Left lung (tissue), 14 donors: ENCODE data around the gene RBFA. TPM values are rescaled to one million over a fixed set of nuclear protein-coding genes. Genes with fewer than 3 reads are reported as not detected.
A peak's percentile ranks its signal among the peaks of the same experiment; 100 is the strongest.

ENCODE experiments used
- ATAC-seq: fragments of 200-7000 bp; cut with Tn5 transposase; one replicate; pipeline ENCODE4 v1.9.1; 2020; ENCODE audit warnings: moderate library complexity
- DNase-seq, 4 donors: peaks; one replicate each; pipeline ENCODE4 v3.0.0-alpha.2; 2013 to 2020
- H3K27ac ChIP-seq, 2 donors: fragments of 200-600 bp; sonication (generic) in 1 of 2; one replicate each; pipeline versions ENCODE4 v1.5.0 to v1.8.0; 2020 to 2021
- H3K27me3 ChIP-seq, 2 donors: fragments of 200-600 bp; sonication (generic) in 1 of 2; one replicate each; pipeline versions ENCODE4 v1.5.0 to v1.8.0; 2020 to 2021
- H3K36me3 ChIP-seq, 2 donors: fragments of 200-600 bp; sonication (generic) in 1 of 2; one replicate each; pipeline versions ENCODE4 v1.5.0 to v1.8.0; 2020 to 2021
- H3K4me1 ChIP-seq, 2 donors: fragments of 200-600 bp; one replicate each; pipeline ENCODE4 v1.8.0; 2021
- H3K4me3 ChIP-seq, 2 donors: fragments of 200-600 bp; sonication (generic) in 1 of 2; one replicate each; pipeline versions ENCODE4 v1.5.0 to v1.8.0; 2020 to 2021; ENCODE audit warnings: mild to moderate bottlenecking in 1 of 2
- H3K9me3 ChIP-seq, 2 donors: fragments of 200-600 bp; sonication (generic) in 1 of 2; one replicate each; pipeline versions ENCODE4 v1.5.0 to v1.8.0; 2020 to 2021
- CTCF ChIP-seq, 2 donors: fragments of 200-600 bp; sonication (generic) in 1 of 2; IDR thresholded peaks; one replicate each; pipeline versions ENCODE4 v1.5.0 to v1.8.0; 2021; ENCODE audit warnings: antibody characterized with exemption in 2 of 2
- intact Hi-C, 2 donors: fragments of 100-400 bp; cut with DNase I; formaldehyde crosslinking; loops; one replicate each; pipeline versions ENCODE4 v1.11.2 to v1.14.2; 2022
- long read RNA-seq, 12 donors: library from polyadenylated mRNA in 2 of 12; unstranded in 2 of 12; transcript quantifications; one replicate each; pipeline ENCODE4 v2.0.0 and lab custom pipeline, GENCODE V29; 2019 to 2026
- polyA plus RNA-seq, 6 donors: library from polyadenylated mRNA; unstranded; fragments of 120-200 nt; gene quantifications; one replicate each; pipeline ENCODE4 v1.2.1, GENCODE V29; 2013; ENCODE audit not compliant: insufficient read length in 6 of 6
- total RNA-seq, 2 donors: library from RNA; stranded (reverse); fragmentation: NEBNext Ultra II Directional; extraction: Animal tissue kit (Norgen Biotek cat#: 25700); gene quantifications; one replicate each; pipeline ENCODE4 v1.2.1, GENCODE V29; 2021
- donor health status: DM: no; HTN: yes; CAD: no.
- donor health status: DM: no; HTN: no; CAD: no.

Gene RBFA
- total RNA-seq = 10 to 100 TPM; 18.7 to 25.1 TPM
- 10 to 100 TPM; 38.1 to 47.4 (median 40.9) TPM for polyA plus RNA-seq
- long read RNA-seq, donor 1, transcript RBFA-204 (1 exons, 1,587 nt) = minor isoform, 6 of 24 reads
- long read RNA-seq, donor 1, transcript RBFA-202 (7 exons, 1,407 nt) = major isoform, 14 of 24 reads
- long read RNA-seq, donor 1, partial matches to known transcripts = 0 of 24 reads
- long read RNA-seq, donor 1, other reads (novel, unspliced or antisense) = 0 of 24 reads
- long read RNA-seq, donor 2, transcript RBFA-202 (7 exons, 1,407 nt) = minor isoform, 12 of 29 reads
- long read RNA-seq, donor 2, transcript RBFA-204 (1 exons, 1,587 nt) = major isoform, 14 of 29 reads
- long read RNA-seq, donor 2, partial matches to known transcripts = 0 of 29 reads
- long read RNA-seq, donor 2, other reads (novel, unspliced or antisense) = 0 of 29 reads
- long read RNA-seq, donor 3, transcript RBFA-202 (7 exons, 1,407 nt) = major isoform, 9 of 12 reads
- long read RNA-seq, donor 3, partial matches to known transcripts = 0 of 12 reads
- long read RNA-seq, donor 3, other reads (novel, unspliced or antisense) = 0 of 12 reads
- long read RNA-seq, donor 4, transcript RBFA-202 (7 exons, 1,407 nt) = major isoform, 25 of 30 reads
- long read RNA-seq, donor 4, partial matches to known transcripts = 0 of 30 reads
- long read RNA-seq, donor 4, other reads (novel, unspliced or antisense) = 3 of 30 reads
- long read RNA-seq, donor 5, transcript RBFA-202 (7 exons, 1,407 nt) = major isoform, 10 of 21 reads
- long read RNA-seq, donor 5, partial matches to known transcripts = 6 of 21 reads
- long read RNA-seq, donor 5, other reads (novel, unspliced or antisense) = 0 of 21 reads
- long read RNA-seq, donor 6, transcript RBFA-202 (7 exons, 1,407 nt) = major isoform, 9 of 22 reads
- long read RNA-seq, donor 6, transcript RBFA-204 (1 exons, 1,587 nt) = minor isoform, 6 of 22 reads
- long read RNA-seq, donor 6, partial matches to known transcripts = 7 of 22 reads
- long read RNA-seq, donor 6, other reads (novel, unspliced or antisense) = 0 of 22 reads
- long read RNA-seq, donor 7, partial matches to known transcripts = 0 of 9 reads
- long read RNA-seq, donor 7, other reads (novel, unspliced or antisense) = 0 of 9 reads
- long read RNA-seq, donor 8, transcript RBFA-202 (7 exons, 1,407 nt) = major isoform, 10 of 21 reads
- long read RNA-seq, donor 8, transcript RBFA-204 (1 exons, 1,587 nt) = minor isoform, 8 of 21 reads
- long read RNA-seq, donor 8, partial matches to known transcripts = 0 of 21 reads
- long read RNA-seq, donor 8, other reads (novel, unspliced or antisense) = 0 of 21 reads
- long read RNA-seq, donor 9 = 0 reads
- long read RNA-seq, donor 10, transcript RBFA-202 (7 exons, 1,407 nt) = major isoform, 47 of 48 reads
- long read RNA-seq, donor 10, partial matches to known transcripts = 0 of 48 reads
- long read RNA-seq, donor 10, other reads (novel, unspliced or antisense) = 0 of 48 reads
- long read RNA-seq, donor 11 = 0 reads
- long read RNA-seq, donor 12, transcript RBFA-202 (7 exons, 1,407 nt) = major isoform, 11 of 14 reads
- long read RNA-seq, donor 12, partial matches to known transcripts = 0 of 14 reads
- long read RNA-seq, donor 12, other reads (novel, unspliced or antisense) = 0 of 14 reads

DNA sequence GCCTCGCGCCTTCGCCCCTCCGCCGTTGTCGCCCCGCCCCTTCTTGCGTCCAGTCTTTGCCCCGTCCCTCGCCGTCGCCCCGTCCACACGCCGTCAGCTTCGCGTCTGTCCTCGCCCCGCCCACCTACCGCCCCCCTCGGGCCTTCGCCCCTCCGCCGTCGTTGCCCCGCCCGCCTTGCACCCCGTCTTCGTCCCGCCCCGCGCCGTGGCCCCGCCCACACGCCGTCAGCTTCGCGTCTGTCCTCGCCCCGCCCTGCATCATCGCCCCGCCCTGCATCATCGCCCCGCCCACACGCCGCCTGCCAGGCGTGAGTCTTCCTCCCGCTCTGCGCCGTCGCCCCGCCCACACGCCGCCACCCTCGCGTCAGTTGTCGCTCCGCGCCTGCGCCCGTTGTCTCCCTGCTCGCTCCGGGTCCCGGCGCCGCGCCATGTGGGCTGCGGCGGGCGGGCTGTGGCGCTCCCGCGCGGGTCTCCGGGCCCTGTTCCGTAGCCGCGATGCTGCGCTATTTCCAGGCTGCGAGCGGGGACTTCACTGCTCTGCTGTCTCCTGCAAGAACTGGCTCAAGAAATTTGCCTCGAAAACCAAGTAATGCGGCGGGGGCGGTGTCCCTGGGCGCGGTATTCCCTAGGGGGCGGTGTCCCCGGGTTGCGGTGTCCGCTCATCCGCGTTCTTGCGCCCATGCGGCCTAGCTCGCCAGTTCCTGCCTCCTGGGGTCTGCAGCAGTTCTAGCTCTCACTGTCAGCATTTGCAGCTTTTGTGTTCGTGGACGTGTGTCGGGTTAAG is at the start of gene RBFA:
Gene RBFA (plus strand): TSS at position 367 of the 784 bp plus-strand sequence. CDS start 62 bp downstream, at position 429.
- Histone ChIP-seq H3K27ac (peak within 1 kb of the TSS; percentile 65 to 91), H3K9me3 (peaks cover 0 to 13% of the 10 kb centered on the region in 2 donors), H3K4me3 (peak within 1 kb of the TSS; percentile 73 to 77), H3K27me3 (no peaks in the 10 kb centered on the region), H3K4me1 (peaks cover 0 to 20% of the 10 kb centered on the region in 2 donors), H3K36me3 (peaks cover 0 to 19% of the 10 kb centered on the region in 2 donors)
- TF ChIP-seq CTCF (IDR thresholded peaks at IDR 0.05) = peak in 1 of 2 donors; percentile 38
- peak; percentile 94 for ATAC-seq
- intact Hi-C loops = no loop called here
- peak; percentile 99 to 100 (median 100) for DNase-seq

- Histone ChIP-seq H3K4me1 (peaks cover 10 to 59% of the 10 kb centered on the region in 2 donors), H3K27me3 (no peaks in the 10 kb centered on the region), H3K4me3 (no peak overlapping the region), H3K36me3 (peaks cover 0 to 20% of the 10 kb centered on the region in 2 donors), H3K9me3 (no peaks in the 10 kb centered on the region), H3K27ac (no peak overlapping the region)
- ATAC-seq (no peak), DNase-seq (no peak)
- no peak for TF ChIP-seq CTCF (IDR thresholded peaks at IDR 0.05)
- intact Hi-C loops = no loop called here
Observed at GRCh38 chr18:79985172-79985571, 49.1 kb upstream of the RBFA start.

DNA sequence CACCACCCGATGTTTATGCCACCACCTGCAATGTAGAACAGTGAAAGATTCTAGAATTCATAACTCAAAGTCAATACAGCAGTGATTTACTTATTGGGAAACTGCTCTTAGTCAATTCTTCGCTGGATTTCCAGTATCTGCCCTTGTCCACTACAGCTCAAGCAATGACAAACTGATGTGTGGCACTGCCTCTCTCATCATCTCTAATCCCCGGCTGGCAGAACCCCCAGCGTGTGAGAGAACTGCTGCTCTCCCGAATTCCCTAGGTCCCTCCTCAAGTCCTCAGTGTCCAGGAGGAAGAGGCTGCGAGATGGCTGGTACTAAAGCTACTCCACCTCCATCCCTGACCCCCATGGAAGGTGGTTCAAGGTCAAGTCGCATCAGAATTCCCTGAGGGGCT is 47.5 kb upstream of the RBFA start:
- intact Hi-C loops = no loop called here
- no peak overlapping the region for H3K27ac ChIP-seq
- H3K36me3 ChIP-seq = peaks cover 0 to 20% of the 10 kb centered on the region in 2 donors

More for the DNA sequence above, 47.5 kb upstream of the RBFA start:
- Histone ChIP-seq H3K4me1 (peaks cover 10 to 59% of the 10 kb centered on the region in 2 donors), H3K4me3 (peak overlapping the region; percentile 94 to 97), H3K9me3 (no peaks in the 10 kb centered on the region), H3K27me3 (no peaks in the 10 kb centered on the region)
- no peak for TF ChIP-seq CTCF (IDR thresholded peaks at IDR 0.05)
- DNase-seq (no peak), ATAC-seq (no peak)
